Fibroblast of skin of right biceps (primary cell): ENCODE measurements around the gene SELENOH.
A peak's percentile ranks its signal among the peaks of the same experiment; 100 is the strongest.
"Not testable (repeated sequence)": the region's sequence is repeated elsewhere in the genome, so short reads cannot be mapped to it uniquely, and the experiment has no call there.

Experiments used
- DNase-seq: peaks from one replicate; pipeline ENCODE4 v3.0.0-alpha.2; 2013

SELENOH gene, protein sequence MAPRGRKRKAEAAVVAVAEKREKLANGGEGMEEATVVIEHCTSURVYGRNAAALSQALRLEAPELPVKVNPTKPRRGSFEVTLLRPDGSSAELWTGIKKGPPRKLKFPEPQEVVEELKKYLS

GRCh38 chr11:57741132-57742086 is at the start of gene SELENOH:
Gene SELENOH, plus strand, starts transcription at chr11:57741491. Its CDS starts 105 bp downstream, at chr11:57741596.
- DNase-seq, result peak; percentile 98

- DNase-seq, result no peak
Observed at GRCh38 chr11:57698843-57699365, 42.4 kb upstream of the SELENOH start.

DNA sequence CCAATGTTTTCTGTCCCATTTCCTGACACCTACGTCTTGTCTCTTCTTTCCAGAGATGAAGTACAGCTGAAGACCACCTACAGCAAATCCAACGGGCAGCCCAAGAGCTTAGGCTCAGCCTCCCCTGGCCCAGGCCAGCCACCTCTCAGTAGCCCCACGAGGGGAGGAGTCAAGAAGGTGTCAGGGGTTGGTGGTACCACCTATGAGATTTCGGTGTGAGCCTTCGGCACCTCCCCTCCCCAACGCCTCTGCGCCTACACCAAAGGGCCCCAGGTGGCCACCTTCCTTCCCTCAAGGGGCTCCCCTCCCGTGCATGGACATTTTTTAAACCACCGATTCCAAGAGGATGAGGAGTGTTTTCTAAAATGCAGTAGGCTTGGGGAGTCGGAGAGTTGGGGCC is 41.5 kb upstream of the SELENOH start:
- DNase-seq, result no peak

DNA sequence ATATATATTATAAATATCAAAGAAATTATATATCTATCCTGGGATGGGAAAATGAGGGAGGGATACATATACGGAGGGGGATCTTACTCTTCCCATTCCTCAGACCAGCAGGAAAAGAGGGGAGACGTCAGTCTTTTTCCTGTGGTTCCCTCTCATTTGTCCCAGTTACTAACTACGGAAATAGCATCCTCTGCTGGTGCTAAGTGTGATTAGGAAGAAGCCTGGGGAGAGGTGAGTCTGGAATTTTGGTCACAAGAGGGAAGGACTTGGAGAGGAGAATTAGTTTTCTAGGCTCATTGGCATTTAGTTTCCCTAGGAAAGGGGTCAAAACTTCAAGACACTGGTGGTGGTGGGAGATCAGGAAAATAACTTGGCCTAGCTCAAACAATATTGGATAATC is 40.9 kb upstream of the SELENOH start:
- DNase-seq, result no peak

- no peak for DNase-seq
Observed at GRCh38 chr11:57703341-57703740, 38.0 kb upstream of the SELENOH start.

- DNase-seq, result no peak
Observed at GRCh38 chr11:57704932-57705331, 36.4 kb upstream of the SELENOH start.

DNA sequence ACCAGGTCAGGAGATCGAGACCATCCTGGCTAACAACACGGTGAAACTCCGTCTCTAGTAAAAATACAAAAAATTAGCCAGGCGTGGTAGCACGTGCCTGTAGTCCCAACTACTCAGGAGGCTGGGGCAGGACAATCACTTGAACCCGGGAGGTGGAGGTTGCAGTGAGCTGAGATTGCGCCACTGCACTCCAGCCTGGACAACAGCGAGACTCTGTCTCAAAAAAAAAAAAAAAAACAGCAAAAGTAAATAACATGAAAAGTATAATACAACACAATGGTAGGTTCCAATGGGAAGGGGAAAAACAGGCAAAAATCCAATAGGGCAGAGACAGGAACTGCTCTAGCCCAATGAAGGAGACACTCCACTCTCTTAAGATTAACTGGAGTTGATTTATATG is 35.9 kb upstream of the SELENOH start:
- not testable (repeated sequence) for DNase-seq

- DNase-seq, result no peak
Observed at GRCh38 chr11:57709802-57710367, 31.4 kb upstream of the SELENOH start.

DNA sequence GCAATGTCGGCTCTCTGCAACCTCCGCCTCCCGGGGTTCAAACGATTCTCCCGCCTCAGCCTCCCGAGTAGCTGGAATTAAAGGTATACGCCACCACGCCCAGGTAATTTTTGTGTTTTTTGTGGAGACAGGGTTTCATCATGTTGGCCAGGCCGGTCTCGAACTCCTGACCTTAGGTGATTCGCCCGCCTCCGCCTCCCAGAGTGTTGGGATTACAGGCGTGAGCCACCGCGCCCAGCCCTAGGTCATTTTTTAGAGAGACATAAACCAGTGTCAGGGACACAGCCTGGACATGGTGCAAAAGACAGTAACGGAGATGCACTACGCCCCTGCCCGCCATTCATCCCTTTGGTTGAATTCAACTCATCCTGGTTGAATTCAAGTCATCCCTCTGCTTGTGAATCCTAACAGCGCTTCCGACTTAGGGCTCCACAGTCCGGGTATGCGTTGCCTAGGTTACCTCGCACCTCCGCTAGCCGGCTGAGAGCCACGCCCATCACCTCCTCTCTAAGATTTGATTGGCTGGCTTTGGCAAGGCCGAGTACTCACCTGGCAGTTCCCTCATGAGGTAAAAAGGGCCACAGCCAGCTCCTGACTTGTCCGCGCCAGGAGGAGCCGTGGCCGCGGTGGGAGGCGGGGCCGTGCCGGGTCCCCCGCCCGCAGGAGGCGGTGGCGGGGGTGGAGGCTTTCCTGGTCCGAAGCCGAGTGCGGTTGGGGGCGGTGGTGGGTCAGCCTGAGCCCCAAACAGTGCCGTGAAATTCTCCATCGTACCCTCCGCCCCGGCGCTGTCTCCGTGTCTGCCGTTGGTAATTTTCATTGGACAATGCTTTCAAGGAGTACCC is 29.7 kb upstream of the SELENOH start, which contains the start of gene MED19:
TSS of gene MED19 (minus strand) at position 802 of the 842 bp plus-strand sequence. CDS start at position 766, 36 bp downstream.
- DNase-seq, result peak; percentile 69

DNA sequence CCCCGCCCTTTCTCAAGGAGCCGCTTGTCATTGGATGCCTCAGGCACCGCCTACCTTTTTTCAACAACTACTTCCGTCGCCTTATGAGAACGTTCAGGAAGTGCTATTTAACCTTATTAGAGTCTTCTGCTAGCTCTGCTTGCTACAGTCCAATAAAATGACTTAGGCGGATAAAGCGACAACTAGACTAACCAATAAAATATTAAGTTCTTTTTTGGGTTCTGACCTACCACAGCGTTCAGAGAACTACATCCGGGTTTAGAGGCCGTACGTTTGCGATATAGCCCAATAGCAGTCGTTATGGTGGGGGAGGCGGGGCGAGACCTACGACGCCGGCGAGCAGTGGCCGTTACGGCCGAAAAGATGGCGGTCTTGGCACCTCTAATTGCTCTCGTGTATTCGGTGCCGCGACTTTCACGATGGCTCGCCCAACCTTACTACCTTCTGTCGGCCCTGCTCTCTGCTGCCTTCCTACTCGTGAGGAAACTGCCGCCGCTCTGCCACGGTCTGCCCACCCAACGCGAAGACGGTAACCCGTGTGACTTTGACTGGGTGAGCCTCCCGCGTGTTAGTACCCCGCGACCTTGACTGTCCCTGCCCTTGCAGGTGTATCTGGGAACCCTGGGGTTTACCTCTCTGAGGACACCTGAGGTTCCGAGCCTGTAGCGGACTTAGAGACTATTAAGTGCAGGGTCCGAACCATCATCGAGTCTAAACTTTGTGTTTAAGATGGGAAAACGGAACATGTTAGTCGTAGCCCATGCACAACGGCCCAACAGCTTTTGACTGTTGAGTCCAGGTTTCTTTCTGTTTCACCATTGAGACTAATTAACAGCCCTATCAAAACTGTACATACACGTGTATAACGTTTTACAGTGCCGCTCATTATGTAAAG is 28.8 kb upstream of the SELENOH start, which contains the start of gene TMX2:
TSS of gene TMX2 (plus strand) at position 338 of the 895 bp plus-strand sequence. CDS start at position 364, 26 bp downstream.
- peak; percentile 99 for DNase-seq

- DNase-seq, result no peak
Observed at GRCh38 chr11:57713835-57714234, 27.5 kb upstream of the SELENOH start.

- DNase-seq, result not testable (repeated sequence)
Observed at GRCh38 chr11:57716726-57717125, 24.6 kb upstream of the SELENOH start.

GRCh38 chr11:57727185-57727584 is 14.1 kb upstream of the SELENOH start:
- no peak for DNase-seq

- DNase-seq, result no peak
Observed at GRCh38 chr11:57728829-57729228, 12.5 kb upstream of the SELENOH start.

DNA sequence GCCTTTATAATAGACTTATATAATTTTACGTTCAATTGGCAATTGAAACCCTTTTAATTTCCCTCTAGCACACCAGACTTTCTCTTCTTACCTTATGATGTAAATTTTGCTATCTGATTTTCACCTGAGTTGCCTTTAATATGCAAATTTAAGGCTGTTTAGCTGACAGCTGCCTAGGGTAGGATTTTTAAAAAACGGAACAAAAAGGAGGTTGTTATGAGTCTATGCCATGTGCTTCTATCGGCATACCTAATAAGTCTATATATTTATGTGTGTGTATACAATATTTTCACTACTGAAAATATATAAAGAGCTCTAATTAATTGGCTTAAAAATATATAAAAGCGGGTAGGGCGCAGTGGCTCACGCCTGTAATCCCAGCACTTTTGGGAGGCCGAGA is 11.8 kb upstream of the SELENOH start:
- DNase-seq, result no peak

- DNase-seq, result no peak
Observed at GRCh38 chr11:57732661-57733060, 8.6 kb upstream of the SELENOH start.

GRCh38 chr11:57735619-57736298 is 5.5 kb upstream of the SELENOH start:
- DNase-seq, result no peak

DNA sequence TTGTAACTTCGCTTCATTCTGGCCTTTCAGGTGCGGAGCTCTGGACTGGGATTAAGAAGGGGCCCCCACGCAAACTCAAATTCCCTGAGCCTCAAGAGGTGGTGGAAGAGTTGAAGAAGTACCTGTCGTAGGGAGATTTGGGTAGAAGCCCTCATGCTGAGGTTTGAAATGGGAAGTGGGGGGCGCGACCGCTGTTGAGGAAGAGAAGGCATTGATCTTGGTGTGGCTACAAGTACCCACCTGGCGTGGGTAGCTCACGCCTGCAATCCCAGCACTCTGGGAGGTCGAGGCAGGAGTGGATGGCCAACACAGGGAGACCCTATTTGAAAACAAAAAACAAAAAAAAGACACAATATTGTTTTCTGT is 779 bp downstream of the SELENOH start:
- DNase-seq, result no peak

- DNase-seq, result no peak
Observed at GRCh38 chr11:57744357-57744756, 3.1 kb downstream of the SELENOH start.

DNA sequence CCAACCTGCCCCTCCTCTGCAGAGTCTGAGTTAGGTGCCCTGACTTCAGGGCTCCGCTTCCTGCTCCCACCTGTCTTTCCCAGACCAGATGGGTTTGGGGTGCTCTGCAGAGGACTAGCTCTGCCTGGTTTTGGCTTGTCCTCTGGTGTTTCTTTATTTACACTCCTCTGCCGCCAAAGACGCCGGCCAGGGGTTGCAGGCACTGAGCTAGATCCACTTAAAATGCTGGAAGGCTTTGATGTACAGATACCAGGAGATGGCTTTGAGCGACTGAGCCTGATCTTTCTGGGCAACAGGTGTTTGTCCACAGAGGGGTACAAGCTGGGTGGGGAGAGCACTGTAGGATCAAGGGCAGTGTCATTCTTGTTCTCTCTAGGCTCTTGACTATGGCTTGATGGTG is 3.9 kb downstream of the SELENOH start:
- DNase-seq, result no peak

GRCh38 chr11:57746920-57747319 is 5.6 kb downstream of the SELENOH start:
- DNase-seq, result no peak
